Stimulated activated CD8-positive, alpha-beta memory T cell treated with anti-CD3 and anti-CD28 coated beads, Interleukin-12 subunit alpha, Interleukin-12 subunit beta, amount 100 ng/mL, for 1 hour (primary cell): ENCODE data around the gene TGIF2LY.
"Not testable (repeated sequence)": the region's sequence is repeated elsewhere in the genome, so short reads cannot be mapped to it uniquely, and the experiment has no call there.

ENCODE experiments used
- DNase-seq: peaks from one replicate; pipeline ENCODE4 v3.0.0-alpha.2; 2020; ENCODE audit warnings: low read depth

TGIF2LY gene

DNA sequence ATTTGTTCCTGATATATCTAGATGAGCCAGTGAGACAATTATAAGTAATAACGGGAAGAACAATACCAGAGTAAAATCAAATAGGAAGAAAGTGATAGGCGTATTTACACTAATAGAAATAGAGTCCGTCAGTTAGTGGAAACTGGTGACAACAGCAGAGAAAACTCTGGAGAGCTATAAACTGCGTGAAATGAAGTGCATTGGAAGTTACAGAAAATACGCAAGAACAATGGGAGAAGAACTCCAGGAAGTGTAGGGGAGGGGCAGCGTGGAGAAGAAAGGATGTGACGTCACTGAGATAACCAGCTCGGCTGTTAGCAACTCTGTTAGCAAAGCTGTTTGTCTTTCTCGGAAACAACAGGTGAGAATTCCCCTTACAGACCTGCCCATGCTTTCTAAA lies at the start of gene TGIF2LY:
Gene TGIF2LY, plus strand, starts transcription at position 301 of the 400 bp plus-strand sequence. CDS start 178 bp downstream, outside the sequence.
- DNase-seq: not testable (repeated sequence)
